Measurements from ENCODE around the gene KLHDC10. TPM values are rescaled to one million over a fixed set of nuclear protein-coding genes. Genes with fewer than 3 reads are reported as not detected.

The KLHDC10 gene
- total RNA-seq, 2 experiments from 2014 or later = 15.7 to 18.1 TPM

DNA sequence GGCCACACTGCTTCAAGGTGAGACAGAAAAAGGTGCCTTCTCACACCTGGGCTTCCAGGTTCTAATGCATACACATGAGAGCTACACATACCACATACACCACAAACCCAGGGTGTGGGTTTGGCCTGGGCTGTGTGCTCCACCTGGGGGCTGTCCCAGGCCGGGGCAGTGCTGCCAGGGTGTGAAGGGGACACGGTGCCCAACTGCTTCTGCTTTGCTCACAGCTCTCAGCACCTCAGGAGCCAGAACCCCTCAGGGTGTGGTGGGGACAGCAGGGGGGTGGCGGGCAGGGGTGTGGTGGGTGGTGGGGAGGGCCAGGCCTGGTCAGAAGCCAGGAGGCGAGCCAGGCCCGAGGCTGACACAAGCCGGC is 83.8 kb downstream of the KLHDC10 start:
- no peak for DNase-seq
- Mint-ChIP-seq H3K4me1 (ENCODE audit: low read depth) (no peaks in the 10 kb centered on the region), H3K27me3 (ENCODE audit: low read depth) (peaks cover 6% of the 10 kb centered on the region), H3K4me3 (no peak overlapping the region), H3K27ac (no peak overlapping the region), H3K36me3 (ENCODE audit: low read depth) (peaks cover 10% of the 10 kb centered on the region), H3K9me3 (ENCODE audit: insufficient read depth) (no peaks in the 10 kb centered on the region)
- ChIA-PET POLR2A (no interaction called here), CTCF (no interaction called here)
- no peak for ATAC-seq

DNA sequence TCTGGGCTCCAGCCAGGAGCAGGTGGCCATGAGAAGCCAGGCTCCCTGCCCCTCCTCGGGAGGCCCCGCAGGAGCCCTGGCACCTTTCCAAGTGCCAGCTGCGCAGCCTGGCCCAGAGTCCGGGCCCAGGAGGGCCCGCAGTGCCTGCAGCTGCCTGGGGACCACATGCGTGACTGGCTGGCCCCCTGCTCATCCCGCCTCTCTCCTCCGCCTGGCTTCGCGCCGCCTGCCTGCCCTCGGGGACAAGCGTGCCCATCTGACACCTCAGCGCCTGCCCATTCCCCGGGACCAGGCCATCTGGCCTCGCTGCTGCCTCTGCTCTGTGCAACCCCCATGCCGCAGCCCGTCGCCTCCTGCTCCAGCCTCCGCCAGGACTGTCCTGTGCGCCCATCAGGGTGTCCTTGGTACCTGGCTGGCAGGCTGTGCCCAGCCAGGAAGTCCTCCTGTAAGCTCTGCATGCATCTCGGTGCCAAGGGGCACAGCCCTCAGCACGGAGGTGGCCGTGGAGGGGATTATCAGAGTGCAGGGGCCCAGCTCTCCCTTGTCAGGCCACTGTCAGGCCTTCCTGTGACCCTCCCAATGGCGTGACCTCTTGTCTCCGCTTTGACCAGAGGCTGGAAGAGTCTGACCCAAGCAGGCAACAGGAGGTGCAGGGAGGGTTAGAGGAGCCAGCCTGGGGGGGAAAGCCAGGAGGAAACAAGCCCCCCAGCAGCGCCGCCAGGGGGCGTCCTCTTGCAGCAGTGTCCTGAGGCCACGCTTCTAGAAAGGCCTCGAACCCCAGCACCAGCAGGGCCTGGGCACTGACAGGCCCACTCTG is 84.4 kb downstream of the KLHDC10 start:
- Mint-ChIP-seq H3K9me3 (ENCODE audit: insufficient read depth) (no peaks in the 10 kb centered on the region), H3K4me3 (no peak overlapping the region), H3K27me3 (ENCODE audit: low read depth) (peaks cover 2% of the 10 kb centered on the region), H3K4me1 (ENCODE audit: low read depth) (no peaks in the 10 kb centered on the region), H3K27ac (no peak overlapping the region), H3K36me3 (ENCODE audit: low read depth) (peaks cover 15% of the 10 kb centered on the region)
- ChIA-PET CTCF (no interaction called here), POLR2A (no interaction called here)
- DNase-seq (no peak), ATAC-seq (no peak)

DNA sequence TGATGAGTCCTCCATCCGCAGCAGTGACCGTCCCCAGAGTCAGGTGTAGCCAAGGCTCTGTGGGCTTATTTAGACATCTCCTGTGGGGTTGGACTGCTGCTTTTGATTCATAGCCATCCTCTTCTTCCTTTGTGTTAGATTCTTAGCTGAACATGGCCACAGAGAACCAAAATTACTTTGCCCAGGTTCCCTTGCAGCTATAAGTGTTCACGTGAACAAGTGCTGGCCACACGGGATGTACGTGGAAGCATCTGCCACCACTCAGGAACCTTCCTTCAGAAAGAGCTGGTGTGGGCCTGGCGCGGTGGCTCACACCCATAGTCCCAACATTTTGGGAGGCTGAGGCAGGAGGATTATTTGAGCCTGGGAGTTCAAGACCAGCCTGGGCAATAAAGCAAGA is 85.8 kb downstream of the KLHDC10 start:
- Mint-ChIP-seq H3K36me3 (ENCODE audit: low read depth) (peaks cover 26% of the 10 kb centered on the region), H3K4me1 (ENCODE audit: low read depth) (no peaks in the 10 kb centered on the region), H3K9me3 (ENCODE audit: insufficient read depth) (no peaks in the 10 kb centered on the region), H3K4me3 (no peak overlapping the region), H3K27ac (no peak overlapping the region), H3K27me3 (ENCODE audit: low read depth) (no peaks in the 10 kb centered on the region)
- CTCF ChIA-PET = no interaction called here
- DNase-seq (no peak), ATAC-seq (no peak)
- POLR2A ChIA-PET = no interaction called here

DNA sequence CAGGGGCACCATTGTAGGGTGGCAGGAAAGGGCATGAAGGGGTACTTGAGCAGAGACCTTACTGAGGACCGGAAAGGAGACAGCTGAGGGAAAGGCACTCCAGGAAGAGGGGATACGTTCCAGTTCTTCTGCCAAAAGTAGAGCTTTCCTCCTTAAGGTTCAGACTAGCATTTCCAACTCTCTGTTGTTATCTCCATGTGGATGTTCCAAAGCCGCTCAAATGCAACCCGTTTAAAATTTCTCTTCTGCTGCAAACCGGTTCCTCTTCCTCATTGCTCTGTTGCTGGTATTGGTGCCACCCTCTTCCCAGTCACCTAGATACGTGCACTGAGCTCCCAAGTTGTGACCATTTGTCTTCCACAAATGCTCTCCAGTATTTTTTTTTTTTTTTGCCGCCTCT is 87.4 kb downstream of the KLHDC10 start:
- no peaks in the 10 kb centered on the region for H3K9me3 Mint-ChIP-seq (ENCODE audit: insufficient read depth)
- H3K27me3 Mint-ChIP-seq (ENCODE audit: low read depth) = no peaks in the 10 kb centered on the region
- CTCF ChIA-PET = no interaction called here
- no peak overlapping the region for H3K4me3 Mint-ChIP-seq
- ATAC-seq = no peak
- POLR2A ChIA-PET = no interaction called here
- no peak overlapping the region for H3K27ac Mint-ChIP-seq
- DNase-seq = no peak
- no peaks in the 10 kb centered on the region for H3K4me1 Mint-ChIP-seq (ENCODE audit: low read depth)
- H3K36me3 Mint-ChIP-seq (ENCODE audit: low read depth) = peaks cover 39% of the 10 kb centered on the region

DNA sequence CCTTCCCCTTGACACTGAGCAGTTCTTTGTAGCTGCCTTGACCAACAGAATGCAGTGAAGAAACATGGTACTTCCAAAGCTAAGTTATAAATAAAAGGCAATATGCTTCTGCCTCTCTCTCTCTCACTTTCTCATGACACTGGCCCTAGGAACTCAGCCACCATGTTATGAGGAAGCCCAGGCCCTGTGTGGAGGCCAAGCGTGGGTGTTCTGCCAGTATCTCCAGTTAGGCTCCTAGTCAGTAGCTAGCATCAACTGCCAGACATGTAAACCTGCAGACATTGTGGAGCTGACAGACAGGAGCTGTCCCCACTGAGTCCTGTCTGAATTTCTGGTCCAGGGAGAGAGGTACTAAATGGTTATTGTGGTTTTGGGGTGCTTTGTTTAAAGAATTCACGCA is 89.7 kb downstream of the KLHDC10 start:
- POLR2A ChIA-PET = no interaction called here
- H3K27me3 Mint-ChIP-seq (ENCODE audit: low read depth) = no peaks in the 10 kb centered on the region
- H3K27ac Mint-ChIP-seq = no peak overlapping the region

DNA sequence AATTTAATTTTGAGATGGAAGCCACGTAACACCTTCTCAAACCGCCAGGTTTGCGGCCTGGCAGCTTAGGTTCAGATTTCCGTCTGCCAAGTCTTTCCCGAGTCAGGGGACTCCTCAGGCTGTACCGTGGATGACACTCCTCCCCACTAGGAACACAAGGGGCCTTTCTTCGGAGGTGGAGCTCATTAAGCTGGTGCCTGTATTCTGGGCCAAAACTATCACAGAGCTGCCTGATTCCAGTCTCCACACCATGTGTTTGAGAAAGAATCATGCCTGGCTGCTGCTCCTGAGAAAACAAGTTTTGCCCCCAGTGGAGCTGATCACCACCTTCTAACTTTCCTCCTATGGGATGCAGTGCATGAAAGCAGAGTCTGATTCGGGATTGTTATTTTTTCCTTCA is 90.1 kb downstream of the KLHDC10 start:
- H3K4me3 Mint-ChIP-seq = no peak overlapping the region
- no peak for ATAC-seq

More for the DNA sequence above, 89.7 kb downstream of the KLHDC10 start:
- H3K9me3 Mint-ChIP-seq (ENCODE audit: insufficient read depth) = no peaks in the 10 kb centered on the region
- peaks cover 54% of the 10 kb centered on the region for H3K36me3 Mint-ChIP-seq (ENCODE audit: low read depth)
- no peak overlapping the region for H3K4me3 Mint-ChIP-seq
- DNase-seq = no peak
- CTCF ChIA-PET = no interaction called here
- no peaks in the 10 kb centered on the region for H3K4me1 Mint-ChIP-seq (ENCODE audit: low read depth)
- ATAC-seq = no peak

DNA sequence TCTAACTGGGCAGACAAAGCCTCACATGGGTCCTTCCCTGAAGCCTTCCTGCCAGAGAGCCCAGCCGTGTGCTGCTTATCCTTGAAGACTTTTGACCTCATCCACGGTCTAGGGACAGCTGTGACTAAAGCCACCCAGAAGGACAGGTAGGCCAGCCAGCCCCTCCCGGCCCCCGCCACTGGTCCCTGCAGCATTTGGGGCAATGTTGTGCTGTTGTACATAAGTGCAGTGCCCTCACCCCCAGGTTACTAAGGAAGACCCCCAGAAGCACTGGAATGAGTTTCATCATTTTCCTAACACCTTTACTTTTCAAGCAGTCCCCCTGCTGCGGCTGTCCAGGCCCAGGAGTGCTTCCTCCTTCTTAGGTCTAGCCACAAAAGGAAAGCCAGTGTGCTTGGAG is 91.9 kb downstream of the KLHDC10 start:
- POLR2A ChIA-PET = no interaction called here
- Mint-ChIP-seq H3K27me3 (ENCODE audit: low read depth) (no peaks in the 10 kb centered on the region), H3K4me3 (no peak overlapping the region), H3K36me3 (ENCODE audit: low read depth) (peaks cover 62% of the 10 kb centered on the region), H3K4me1 (ENCODE audit: low read depth) (no peaks in the 10 kb centered on the region), H3K27ac (no peak overlapping the region), H3K9me3 (ENCODE audit: insufficient read depth) (no peaks in the 10 kb centered on the region)
- DNase-seq (no peak), ATAC-seq (no peak)
- CTCF ChIA-PET = no interaction called here

More for the DNA sequence above, 90.1 kb downstream of the KLHDC10 start:
- no peaks in the 10 kb centered on the region for H3K4me1 Mint-ChIP-seq (ENCODE audit: low read depth)
- no peaks in the 10 kb centered on the region for H3K27me3 Mint-ChIP-seq (ENCODE audit: low read depth)
- no peak for DNase-seq
- CTCF ChIA-PET = no interaction called here
- H3K9me3 Mint-ChIP-seq (ENCODE audit: insufficient read depth) = no peaks in the 10 kb centered on the region
- H3K36me3 Mint-ChIP-seq (ENCODE audit: low read depth) = peaks cover 57% of the 10 kb centered on the region
- H3K27ac Mint-ChIP-seq = no peak overlapping the region
- POLR2A ChIA-PET = interaction anchor here (0.7 kb wide), 1 partner anchor 1241 kb away, joined by 3 read pairs; no protein-coding TSS in a partner anchor

DNA sequence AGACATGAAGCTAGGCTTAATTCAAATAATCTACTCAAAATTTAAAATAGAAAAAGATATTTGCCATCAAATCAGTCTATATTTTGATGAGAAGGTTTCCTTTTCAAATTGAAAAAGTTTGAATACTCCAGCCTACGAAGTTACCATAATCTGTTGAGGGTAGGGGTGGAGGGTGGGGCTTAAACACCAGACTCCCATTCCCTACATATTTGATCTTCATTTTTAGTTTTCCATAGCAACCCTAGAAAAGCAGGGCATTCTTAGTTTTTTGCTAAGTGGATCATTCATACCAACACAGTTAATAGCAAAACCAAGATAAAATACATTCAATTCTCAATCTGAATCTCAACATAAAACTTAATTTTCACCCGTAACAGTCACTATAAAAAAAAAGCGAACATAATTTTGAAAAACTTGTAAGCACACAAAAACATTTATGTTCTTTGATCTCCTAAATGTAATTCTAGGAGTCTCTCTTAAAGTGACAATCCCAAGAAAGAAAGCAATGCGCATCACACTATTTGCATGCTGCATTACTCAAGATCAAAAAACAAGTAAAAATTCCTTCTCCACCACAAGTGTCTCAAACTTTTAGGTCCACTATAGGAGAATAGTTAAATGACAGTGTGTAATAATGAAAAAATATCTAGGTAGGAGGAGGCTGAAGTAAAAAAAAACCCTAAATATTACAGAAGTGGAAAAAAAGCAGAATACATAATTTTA is 104.1 kb downstream of the KLHDC10 start:
- CTCF ChIA-PET = no interaction called here
- Mint-ChIP-seq H3K27me3 (ENCODE audit: low read depth) (no peaks in the 10 kb centered on the region), H3K4me1 (ENCODE audit: low read depth) (no peaks in the 10 kb centered on the region), H3K4me3 (no peak overlapping the region), H3K36me3 (ENCODE audit: low read depth) (peaks cover 44% of the 10 kb centered on the region), H3K9me3 (ENCODE audit: insufficient read depth) (no peaks in the 10 kb centered on the region), H3K27ac (no peak overlapping the region)
- no peak for ATAC-seq
- no peak for DNase-seq
- POLR2A ChIA-PET = no interaction called here

DNA sequence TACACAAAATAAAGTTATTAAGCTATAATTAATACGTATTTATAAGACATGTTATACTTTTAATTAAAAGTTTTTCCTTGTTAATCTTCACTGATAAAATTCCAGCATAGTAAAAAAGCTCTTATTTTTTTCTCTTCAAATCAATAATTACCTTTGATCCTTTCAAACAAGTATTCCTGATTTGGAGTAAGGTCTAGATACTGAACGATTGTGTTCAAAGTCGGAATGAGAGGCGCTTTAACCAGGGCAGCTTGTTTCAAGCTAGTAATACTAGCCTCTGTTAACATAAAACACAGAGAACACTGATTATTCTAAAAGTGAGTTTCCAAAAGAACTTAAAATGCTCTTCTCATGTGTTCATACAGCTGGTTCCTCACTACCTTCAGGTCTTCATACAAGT is 107.9 kb downstream of the KLHDC10 start:
- Mint-ChIP-seq H3K27ac (no peak overlapping the region), H3K4me3 (no peak overlapping the region), H3K27me3 (ENCODE audit: low read depth) (no peaks in the 10 kb centered on the region), H3K9me3 (ENCODE audit: insufficient read depth) (no peaks in the 10 kb centered on the region), H3K36me3 (ENCODE audit: low read depth) (peaks cover 50% of the 10 kb centered on the region), H3K4me1 (ENCODE audit: low read depth) (peaks cover 2% of the 10 kb centered on the region)
- ChIA-PET CTCF (no interaction called here), POLR2A (no interaction called here)
- ATAC-seq (no peak), DNase-seq (no peak)

DNA sequence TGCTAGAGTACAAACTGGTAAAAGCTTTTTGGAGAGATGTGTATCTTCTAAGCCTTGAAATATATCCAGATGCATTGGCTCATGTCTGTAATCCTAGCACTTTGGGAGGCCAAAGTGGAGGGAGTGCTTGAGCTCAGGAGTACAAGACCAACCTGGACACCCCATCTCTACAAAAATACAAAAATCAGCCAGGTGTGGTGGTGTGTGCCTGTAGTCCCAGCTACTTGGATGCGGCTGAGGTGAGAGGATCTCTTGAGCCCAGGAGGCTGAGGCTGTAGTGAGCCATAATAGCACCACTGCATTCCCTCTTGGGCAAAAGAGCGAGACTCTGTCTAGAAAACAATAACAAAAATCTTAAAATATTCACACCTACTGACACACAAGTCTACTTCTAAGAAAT is 109.3 kb downstream of the KLHDC10 start:
- POLR2A ChIA-PET = no interaction called here
- no peak for ATAC-seq

DNA sequence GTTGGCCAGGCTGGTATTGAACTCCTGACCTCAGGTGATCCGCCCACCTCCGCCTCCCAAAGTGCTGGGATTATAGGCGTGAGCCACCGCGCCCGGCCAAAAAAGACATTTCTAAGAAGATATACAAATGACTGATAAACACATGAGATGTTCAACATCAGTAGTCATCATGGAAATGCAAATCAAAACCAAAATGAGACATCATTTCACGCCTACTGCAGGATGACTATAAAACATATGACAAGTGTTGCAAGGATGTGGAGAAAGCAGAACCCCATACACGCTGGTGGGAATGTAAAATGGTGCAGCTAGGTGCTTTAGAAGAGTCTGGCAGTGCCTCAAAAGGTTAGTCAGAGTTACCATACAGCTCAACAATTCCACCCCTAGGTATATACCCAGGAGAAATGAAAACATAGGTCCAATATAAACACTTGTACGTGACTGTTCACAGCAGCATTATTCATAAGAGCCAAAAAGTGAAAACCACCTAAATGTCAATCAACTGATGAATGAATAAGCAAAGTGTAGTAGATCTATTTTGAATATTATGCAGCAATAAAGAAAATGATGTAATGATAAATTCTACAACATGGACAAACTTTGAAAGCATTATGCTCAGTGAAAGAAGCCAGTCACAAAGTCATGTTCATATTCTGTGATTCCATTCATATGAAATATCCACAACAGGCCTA is 110.4 kb downstream of the KLHDC10 start:
- CTCF ChIA-PET = no interaction called here
- H3K36me3 Mint-ChIP-seq (ENCODE audit: low read depth) = peaks cover 44% of the 10 kb centered on the region
- no peak overlapping the region for H3K4me3 Mint-ChIP-seq
- ATAC-seq (no peak), DNase-seq (no peak)
- peaks cover 2% of the 10 kb centered on the region for H3K4me1 Mint-ChIP-seq (ENCODE audit: low read depth)
- H3K27me3 Mint-ChIP-seq (ENCODE audit: low read depth) = no peaks in the 10 kb centered on the region
- no peaks in the 10 kb centered on the region for H3K9me3 Mint-ChIP-seq (ENCODE audit: insufficient read depth)
- no peak overlapping the region for H3K27ac Mint-ChIP-seq
- POLR2A ChIA-PET = no interaction called here

More for the DNA sequence above, 109.3 kb downstream of the KLHDC10 start:
- no peak overlapping the region for H3K27ac Mint-ChIP-seq
- peaks cover 46% of the 10 kb centered on the region for H3K36me3 Mint-ChIP-seq (ENCODE audit: low read depth)
- no peaks in the 10 kb centered on the region for H3K27me3 Mint-ChIP-seq (ENCODE audit: low read depth)
- CTCF ChIA-PET = no interaction called here
- no peak for DNase-seq
- H3K4me1 Mint-ChIP-seq (ENCODE audit: low read depth) = peaks cover 2% of the 10 kb centered on the region
- H3K4me3 Mint-ChIP-seq = no peak overlapping the region
- H3K9me3 Mint-ChIP-seq (ENCODE audit: insufficient read depth) = no peaks in the 10 kb centered on the region

DNA sequence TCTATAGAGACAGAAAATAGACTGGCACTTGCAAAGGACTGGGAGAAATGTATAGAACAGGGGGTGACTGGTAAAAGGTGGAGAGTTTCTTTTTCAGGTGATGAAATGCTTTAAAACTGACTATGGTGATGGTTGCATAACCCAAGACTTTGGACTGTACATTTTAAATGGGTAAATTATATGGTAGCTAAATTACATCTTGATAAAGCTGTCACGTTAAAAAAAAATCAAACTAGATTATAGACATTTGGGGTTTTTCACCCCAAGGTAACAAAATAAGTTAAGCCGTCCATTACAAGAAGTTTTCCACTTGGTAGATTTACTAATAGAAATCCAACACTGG is 110.9 kb downstream of the KLHDC10 start:
- Mint-ChIP-seq H3K36me3 (ENCODE audit: low read depth) (peaks cover 44% of the 10 kb centered on the region), H3K27me3 (ENCODE audit: low read depth) (no peaks in the 10 kb centered on the region), H3K4me1 (ENCODE audit: low read depth) (peaks cover 2% of the 10 kb centered on the region), H3K4me3 (no peak overlapping the region), H3K9me3 (ENCODE audit: insufficient read depth) (no peaks in the 10 kb centered on the region), H3K27ac (no peak overlapping the region)
- POLR2A ChIA-PET = interaction anchor here (1.1 kb wide), 1 partner anchor 24 kb away, joined by 4 read pairs; the partner anchor contains the start of gene TMEM209
- CTCF ChIA-PET = interaction anchor here (0.7 kb wide), 1 partner anchor 1336 kb away, joined by 4 read pairs; no protein-coding TSS in a partner anchor
- DNase-seq = no peak
- no peak for ATAC-seq
